Osteoblast (primary cell): ENCODE data around the gene PWWP2B. TPM values are rescaled to one million over a fixed set of nuclear protein-coding genes. Genes with fewer than 3 reads are reported as not detected.

Experiments used
- DNase-seq: peaks from one replicate; pipeline ENCODE4 v3.0.0; 2011; ENCODE audit warnings: low spot score, mixed read lengths; ENCODE audit not compliant: insufficient read length; ENCODE audit errors: missing footprints
- H2AFZ ChIP-seq: 2 replicates; pipeline ENCODE4 v1.6.0; 2011; ENCODE audit warnings: mild to moderate bottlenecking, low read length
- H3K27ac ChIP-seq: 2 replicates; pipeline ENCODE4 v1.5.1; 2011; ENCODE audit warnings: mild to moderate bottlenecking, low read depth, low read length, moderate library complexity
- H3K27me3 ChIP-seq: 2 replicates; pipeline ENCODE4 v1.6.0; 2012; ENCODE audit warnings: mild to moderate bottlenecking, control low read depth, inconsistent platforms, low read length, moderate library complexity; ENCODE audit not compliant: insufficient read depth
- H3K36me3 ChIP-seq: 2 replicates; pipeline ENCODE4 v1.5.1; 2011; ENCODE audit warnings: mild to moderate bottlenecking, low read length, control low read depth, moderate library complexity; ENCODE audit not compliant: insufficient read depth
- H3K4me1 ChIP-seq: 2 replicates; pipeline ENCODE4 v1.5.1; 2011; ENCODE audit warnings: mild to moderate bottlenecking, low read length, control low read depth, moderate library complexity; ENCODE audit not compliant: insufficient read depth
- H3K4me2 ChIP-seq: 2 replicates; pipeline ENCODE4 v1.6.0; 2011; ENCODE audit warnings: mild to moderate bottlenecking, low read length; ENCODE audit not compliant: insufficient read depth
- H3K4me3 ChIP-seq: fragments of 200-600 bp; sonication (generic); 3 replicates; pipeline ENCODE4 v1.5.1; 2012; ENCODE audit warnings: mild to moderate bottlenecking, low read length, inconsistent platforms; ENCODE audit not compliant: insufficient read depth
- H3K79me2 ChIP-seq: 2 replicates; pipeline ENCODE4 v1.6.0; 2012; ENCODE audit warnings: mild to moderate bottlenecking, low read length, control low read depth, inconsistent platforms; ENCODE audit not compliant: insufficient read depth
- H3K9me3 ChIP-seq: 2 replicates; pipeline ENCODE4 v1.5.1; 2011; ENCODE audit warnings: low read depth, low read length, control low read depth
- H4K20me1 ChIP-seq: 2 replicates; pipeline ENCODE4 v1.6.0; 2012; ENCODE audit warnings: mild to moderate bottlenecking, low read length, control low read depth; ENCODE audit not compliant: insufficient read depth
- CTCF ChIP-seq: IDR thresholded peaks from 2 replicates; pipeline ENCODE4 v1.5.1; 2011; ENCODE audit warnings: mild to moderate bottlenecking, low read depth, low read length, moderate library complexity; ENCODE audit errors: extremely low read depth
- total RNA-seq: library from RNA; depleted of rRNA; stranded (reverse); fragments of >200 nt; gene quantifications from 2 replicates; pipeline ENCODE4 v1.2.3, GENCODE V29; 2012

PWWP2B gene
- total RNA-seq, 1 donor: 18.5 TPM

GRCh38 chr10:132460071-132460470 lies 63.1 kb downstream of the PWWP2B start:
- H3K4me1 ChIP-seq: no peaks in the 10 kb centered on the region
- TF ChIP-seq CTCF: no peak
- no peak overlapping the region for H3K4me3 ChIP-seq
- H3K4me2 ChIP-seq: no peak overlapping the region
- no peaks in the 10 kb centered on the region for H3K36me3 ChIP-seq
- no peak overlapping the region for H3K27ac ChIP-seq
- H4K20me1 ChIP-seq: peaks cover 2% of the 10 kb centered on the region
- no peaks in the 10 kb centered on the region for H3K27me3 ChIP-seq
- H2AFZ ChIP-seq: no peak overlapping the region
- no peak for DNase-seq
- H3K9me3 ChIP-seq: no peaks in the 10 kb centered on the region
- no peaks in the 10 kb centered on the region for H3K79me2 ChIP-seq

GRCh38 chr10:132460691-132461090 lies 63.7 kb downstream of the PWWP2B start:
- no peaks in the 10 kb centered on the region for H3K36me3 ChIP-seq
- H3K4me2 ChIP-seq: no peak overlapping the region
- DNase-seq: no peak
- H3K27me3 ChIP-seq: no peaks in the 10 kb centered on the region
- no peaks in the 10 kb centered on the region for H3K9me3 ChIP-seq
- no peak overlapping the region for H3K4me3 ChIP-seq
- H2AFZ ChIP-seq: no peak overlapping the region
- no peaks in the 10 kb centered on the region for H3K79me2 ChIP-seq
- TF ChIP-seq CTCF: no peak
- H4K20me1 ChIP-seq: peaks cover 2% of the 10 kb centered on the region
- no peaks in the 10 kb centered on the region for H3K4me1 ChIP-seq
- H3K27ac ChIP-seq: no peak overlapping the region

GRCh38 chr10:132461103-132461682 lies 64.2 kb downstream of the PWWP2B start:
- H3K79me2 ChIP-seq: no peaks in the 10 kb centered on the region
- H3K9me3 ChIP-seq: no peaks in the 10 kb centered on the region
- H3K4me3 ChIP-seq: no peak overlapping the region
- no peak overlapping the region for H2AFZ ChIP-seq
- no peak overlapping the region for H3K4me2 ChIP-seq
- H3K36me3 ChIP-seq: no peaks in the 10 kb centered on the region
- DNase-seq: peak; percentile 87
- no peaks in the 10 kb centered on the region for H3K27me3 ChIP-seq
- no peak overlapping the region for H3K27ac ChIP-seq
- no peak for TF ChIP-seq CTCF
- H3K4me1 ChIP-seq: no peaks in the 10 kb centered on the region
- peaks cover 2% of the 10 kb centered on the region for H4K20me1 ChIP-seq

- H3K36me3 ChIP-seq: no peaks in the 10 kb centered on the region
- H4K20me1 ChIP-seq: peaks cover 2% of the 10 kb centered on the region
- H2AFZ ChIP-seq: no peak overlapping the region
- no peaks in the 10 kb centered on the region for H3K79me2 ChIP-seq
- H3K4me1 ChIP-seq: no peaks in the 10 kb centered on the region
- no peaks in the 10 kb centered on the region for H3K9me3 ChIP-seq
- no peaks in the 10 kb centered on the region for H3K27me3 ChIP-seq
- DNase-seq: peak; percentile 80
- no peak overlapping the region for H3K4me3 ChIP-seq
- no peak for TF ChIP-seq CTCF
- H3K4me2 ChIP-seq: no peak overlapping the region
- H3K27ac ChIP-seq: no peak overlapping the region
These were observed 64.8 kb downstream of the PWWP2B start for GRCh38 chr10:132461683-132462231.
